Panc1 (cell line): Measurements from ENCODE around the gene AKAP1. TPM values are rescaled to one million over a fixed set of nuclear protein-coding genes. Genes with fewer than 3 reads are reported as not detected.
"Not testable (repeated sequence)": the region's sequence is repeated elsewhere in the genome, so short reads cannot be mapped to it uniquely, and the experiment has no call there.

ENCODE experiments used
- ATAC-seq: fragments of 200-7000 bp; cut with Tn5 transposase; 2 replicates; pipeline ENCODE4 v1.9.1; 2020; ENCODE audit warnings: mild to moderate bottlenecking, moderate library complexity
- BruUV-seq: library from RNA; stranded (reverse); fragments of 400-500 nt; replicated peaks from 2 replicates; lab custom pipeline; 2021; lab: Mats Ljungman, UMichigan
- CTCF ChIA-PET: fragments of 300-600 bp; sonication (Branson Sonifier 250); formaldehyde crosslinking; loops from one replicate; lab custom pipeline; 2022; ENCODE audit warnings: antibody characterized with exemption; lab: Charles Lee
- POLR2A ChIA-PET: fragments of 300-600 bp; sonication (Branson Sonifier 250); formaldehyde crosslinking; loops from one replicate; lab custom pipeline; 2022; ENCODE audit warnings: antibody characterized with exemption; lab: Charles Lee
- DNase-seq: peaks from one replicate; pipeline ENCODE4 v3.0.0-alpha.2; 2010; ENCODE audit warnings: low read depth, low spot score
- H3K27ac ChIP-seq: 2 replicates; pipeline ENCODE4 v1.5.1; 2011; ENCODE audit warnings: mild to moderate bottlenecking, low read length, inconsistent platforms
- H3K27me3 ChIP-seq: fragments of 200-500 bp; sonication (Bioruptor generic); 2 replicates; pipeline ENCODE4 v1.6.0; 2014; ENCODE audit warnings: low read length, inconsistent platforms; ENCODE audit not compliant: control insufficient read depth, insufficient read depth
- H3K36me3 ChIP-seq: fragments of 200-500 bp; sonication (Bioruptor generic); 2 replicates; pipeline ENCODE4 v1.5.1; 2014; ENCODE audit warnings: inconsistent platforms, mild to moderate bottlenecking, low read length, moderate library complexity; ENCODE audit not compliant: control insufficient read depth, insufficient read depth
- H3K4me1 ChIP-seq: 2 replicates; pipeline ENCODE4 v1.5.1; 2011; ENCODE audit warnings: inconsistent platforms, mild to moderate bottlenecking, low read length, moderate library complexity; ENCODE audit not compliant: control insufficient read depth, insufficient read depth
- H3K4me3 ChIP-seq, 2 experiments: 2 replicates each; pipeline ENCODE4 v1.5.1; 2011 to 2012; ENCODE audit warnings: low read depth in 2 of 2, low read length in 2 of 2, mild to moderate bottlenecking in 2 of 2, inconsistent platforms in 1 of 2, moderate library complexity in 1 of 2
- H3K9me3 ChIP-seq: fragments of 200-500 bp; sonication (Bioruptor generic); 2 replicates; pipeline ENCODE4 v1.5.1; 2014; ENCODE audit warnings: low read depth, mild to moderate bottlenecking, inconsistent platforms, low read length, moderate library complexity; ENCODE audit not compliant: control insufficient read depth, insufficient read depth
- CTCF ChIP-seq: fragments of 450-650 bp; IDR thresholded peaks from 2 replicates; pipeline ENCODE4 v1.5.1; 2017; ENCODE audit warnings: mild to moderate bottlenecking
- POLR2AphosphoS5 ChIP-seq: IDR thresholded peaks from 2 replicates; pipeline ENCODE4 v1.6.1; 2012; ENCODE audit warnings: mild to moderate bottlenecking, low read depth, low read length, moderate library complexity
- REST ChIP-seq, 2 experiments: IDR thresholded peaks; 2 replicates each; pipeline ENCODE4 v1.6.1; 2011 to 2012; ENCODE audit warnings: low read depth in 2 of 2, control low read depth in 1 of 2, low read length in 1 of 2, mild to moderate bottlenecking in 1 of 2, moderate library complexity in 1 of 2; ENCODE audit not compliant: insufficient read depth in 1 of 2
- SIN3A ChIP-seq: IDR thresholded peaks from 2 replicates; pipeline ENCODE4 v1.6.1; 2012; ENCODE audit warnings: low read depth, mild to moderate bottlenecking, low read length, moderate library complexity, borderline replicate concordance; ENCODE audit not compliant: insufficient read depth
- TCF7L2 ChIP-seq: IDR thresholded peaks from 2 replicates; pipeline ENCODE4 v1.6.1; 2011; ENCODE audit warnings: mild to moderate bottlenecking, low read depth, low read length, inconsistent platforms
- in situ Hi-C: cut with HindIII; loops from 2 replicates; pipeline ENCODE4 v1.10.0; 2016; ENCODE audit warnings: low sequenced_read_pairs, low pct_unique_long_range_greater_than_20kb
- intact Hi-C: fragments of 100-400 bp; cut with micrococcal nuclease; formaldehyde crosslinking; loops from one replicate; pipeline ENCODE4 v1.10.0; 2022; ENCODE audit not compliant: unreplicated experiment
- total RNA-seq: library from RNA; stranded (reverse); gene quantifications from one replicate; pipeline ENCODE4 v1.2.1, GENCODE V29; 2021; ENCODE audit not compliant: unreplicated experiment

The AKAP1 gene
- total RNA-seq, 1 experiment from 2014 or later: 52.7 TPM

GRCh38 chr17:57102122-57102521 lies 17.1 kb downstream of the AKAP1 start:
- ChIA-PET CTCF (no interaction called here), POLR2A (interaction anchor here (0.6 kb wide), 1 partner anchor 17 kb away, joined by 4 read pairs; no protein-coding TSS in a partner anchor)
- no peaks in the 10 kb centered on the region for H3K36me3 ChIP-seq
- H3K4me3 ChIP-seq: no peak overlapping the region
- in situ Hi-C loops (no loop called here), intact Hi-C loops (no loop called here)
- no peaks in the 10 kb centered on the region for H3K9me3 ChIP-seq
- H3K27me3 ChIP-seq: no peaks in the 10 kb centered on the region
- no TSS peak for BruUV-seq
- ATAC-seq (no peak), DNase-seq (no peak)
- peaks cover 36% of the 10 kb centered on the region for H3K4me1 ChIP-seq
- H3K27ac ChIP-seq: no peak overlapping the region
- no peak for TF ChIP-seq SIN3A
- no peak for TF ChIP-seq POLR2AphosphoS5
- no peak for TF ChIP-seq TCF7L2

- BruUV-seq, POLR2A ChIA-PET, in situ Hi-C loops, ATAC-seq, H3K27me3 ChIP-seq, H3K9me3 ChIP-seq, H3K27ac ChIP-seq, intact Hi-C loops, CTCF ChIA-PET, H3K4me3 ChIP-seq, DNase-seq, H3K36me3 ChIP-seq: not testable (repeated sequence)
- H3K4me1 ChIP-seq: peaks cover 36% of the 10 kb centered on the region
Observed at GRCh38 chr17:57102660-57103059, 17.6 kb downstream of the AKAP1 start.

GRCh38 chr17:57104461-57105175 lies 19.6 kb downstream of the AKAP1 start:
- POLR2A ChIA-PET: no interaction called here
- H3K4me1 ChIP-seq: peaks cover 42% of the 10 kb centered on the region
- in situ Hi-C loops: no loop called here
- no TSS peak for BruUV-seq
- TF ChIP-seq CTCF (no peak), REST (IDR thresholded peaks at IDR 0.05; ENCODE audit: insufficient read depth in 1 of 2, low read depth in 2 of 2, low read length in 1 of 2) (no peak), TCF7L2 (no peak), SIN3A (no peak), POLR2AphosphoS5 (no peak)
- no peak overlapping the region for H3K4me3 ChIP-seq
- intact Hi-C loops: no loop called here
- ATAC-seq (no peak), DNase-seq (no peak)
- CTCF ChIA-PET: interaction anchor here (0.5 kb wide), 1 partner anchor 765 kb away, joined by 3 read pairs; no protein-coding TSS in a partner anchor
- H3K27me3 ChIP-seq: no peaks in the 10 kb centered on the region
- H3K36me3 ChIP-seq: no peaks in the 10 kb centered on the region
- H3K27ac ChIP-seq: no peak overlapping the region
- no peaks in the 10 kb centered on the region for H3K9me3 ChIP-seq
